Brain microvascular endothelial cell (primary cell): ENCODE measurements around the gene PRSS22.

ENCODE experiments used
- DNase-seq: peaks from one replicate; pipeline ENCODE4 v3.0.0-alpha.2; 2020
- H3K27ac ChIP-seq: fragments of 250-450 bp; sonication (Bioruptor Pico); 2 replicates; pipeline ENCODE4 v1.5.1; 2020; ENCODE audit warnings: mild to moderate bottlenecking, moderate library complexity
- H3K27me3 ChIP-seq: fragments of 250-450 bp; sonication (Bioruptor Pico); replicated peaks from 2 replicates; pipeline ENCODE4 v1.5.1; 2020; ENCODE audit warnings: mild to moderate bottlenecking
- H3K36me3 ChIP-seq: fragments of 250-450 bp; sonication (Bioruptor Pico); replicated peaks from 2 replicates; pipeline ENCODE4 v1.5.1; 2020; ENCODE audit warnings: mild to moderate bottlenecking
- H3K4me3 ChIP-seq: 2 replicates; pipeline ENCODE4 v1.5.1; 2011; ENCODE audit warnings: low read depth, mild to moderate bottlenecking, control low read depth, low read length, moderate library complexity
- in situ Hi-C: cut with HindIII; loops from 2 replicates; pipeline ENCODE4 v1.10.0; 2017; ENCODE audit warnings: low sequenced_read_pairs, low pct_ligation_motif_present
- TF ChIP-seq, protein P1 (sequence below): IDR thresholded peaks from 2 replicates; pipeline ENCODE4 v1.5.1; 2011; ENCODE audit warnings: low read depth, mild to moderate bottlenecking, moderate library complexity, low read length, control low read depth, inconsistent platforms; ENCODE audit errors: missing control alignments

PRSS22 gene

DNA sequence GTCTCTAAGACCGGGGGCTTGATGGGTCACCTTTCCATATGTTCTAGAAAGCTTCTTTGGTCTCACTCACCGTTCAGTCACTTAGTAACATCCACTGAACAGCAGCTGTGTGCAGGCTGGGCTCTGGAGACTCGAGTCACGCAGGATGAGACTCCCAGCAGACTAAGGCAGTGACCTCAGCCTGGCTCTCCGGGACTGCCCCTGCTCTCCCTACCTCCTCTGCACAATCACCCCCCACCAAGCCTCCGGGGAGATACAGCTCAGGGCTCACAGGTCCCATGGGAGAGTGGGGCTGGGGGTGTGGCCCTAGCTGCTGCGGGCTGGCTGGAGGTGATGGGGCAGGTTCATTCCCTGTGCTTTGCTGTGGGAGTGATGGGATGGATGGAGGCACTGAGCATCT, 39.1 kb upstream of the PRSS22 start:
- H3K4me3 ChIP-seq = no peak overlapping the region
- DNase-seq = peak; percentile 63
- TF ChIP-seq, protein P1, sequence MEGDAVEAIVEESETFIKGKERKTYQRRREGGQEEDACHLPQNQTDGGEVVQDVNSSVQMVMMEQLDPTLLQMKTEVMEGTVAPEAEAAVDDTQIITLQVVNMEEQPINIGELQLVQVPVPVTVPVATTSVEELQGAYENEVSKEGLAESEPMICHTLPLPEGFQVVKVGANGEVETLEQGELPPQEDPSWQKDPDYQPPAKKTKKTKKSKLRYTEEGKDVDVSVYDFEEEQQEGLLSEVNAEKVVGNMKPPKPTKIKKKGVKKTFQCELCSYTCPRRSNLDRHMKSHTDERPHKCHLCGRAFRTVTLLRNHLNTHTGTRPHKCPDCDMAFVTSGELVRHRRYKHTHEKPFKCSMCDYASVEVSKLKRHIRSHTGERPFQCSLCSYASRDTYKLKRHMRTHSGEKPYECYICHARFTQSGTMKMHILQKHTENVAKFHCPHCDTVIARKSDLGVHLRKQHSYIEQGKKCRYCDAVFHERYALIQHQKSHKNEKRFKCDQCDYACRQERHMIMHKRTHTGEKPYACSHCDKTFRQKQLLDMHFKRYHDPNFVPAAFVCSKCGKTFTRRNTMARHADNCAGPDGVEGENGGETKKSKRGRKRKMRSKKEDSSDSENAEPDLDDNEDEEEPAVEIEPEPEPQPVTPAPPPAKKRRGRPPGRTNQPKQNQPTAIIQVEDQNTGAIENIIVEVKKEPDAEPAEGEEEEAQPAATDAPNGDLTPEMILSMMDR = no peak
- in situ Hi-C loops = no loop called here
- peaks cover 8% of the 10 kb centered on the region for H3K36me3 ChIP-seq
- H3K27me3 ChIP-seq = no peaks in the 10 kb centered on the region
- no peak overlapping the region for H3K27ac ChIP-seq

DNA sequence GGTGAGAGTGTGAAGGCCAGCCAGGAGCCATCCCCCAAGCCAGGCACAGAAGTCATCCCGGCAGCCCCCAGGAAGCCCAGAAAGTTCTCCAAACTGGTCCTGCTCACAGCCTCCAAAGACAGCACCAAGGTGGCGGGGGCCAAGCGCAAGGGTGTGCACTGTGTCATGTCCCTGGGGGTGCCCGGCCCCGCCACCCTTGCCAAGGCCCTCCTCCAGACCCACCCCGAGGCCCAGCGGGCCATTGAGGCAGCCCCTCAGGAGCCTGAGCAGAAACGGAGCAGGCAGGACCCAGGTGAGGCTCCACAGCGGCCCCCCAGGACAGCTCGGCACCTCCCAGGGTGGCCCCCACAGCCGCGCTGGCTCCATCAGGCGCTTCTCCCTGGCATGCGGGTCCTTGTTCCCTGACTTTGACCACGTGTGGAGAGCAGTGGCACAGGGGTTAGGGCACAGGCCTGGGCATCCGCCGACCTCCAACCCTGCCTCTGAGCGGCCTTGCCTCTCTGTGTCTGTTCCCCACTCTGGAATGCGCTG, 38.6 kb upstream of the PRSS22 start:
- TF ChIP-seq, protein P1 = no peak
- Histone ChIP-seq H3K27me3 (no peaks in the 10 kb centered on the region), H3K27ac (no peak overlapping the region), H3K36me3 (peaks cover 8% of the 10 kb centered on the region), H3K4me3 (no peak overlapping the region)
- in situ Hi-C loops = no loop called here
- no peak for DNase-seq

DNA sequence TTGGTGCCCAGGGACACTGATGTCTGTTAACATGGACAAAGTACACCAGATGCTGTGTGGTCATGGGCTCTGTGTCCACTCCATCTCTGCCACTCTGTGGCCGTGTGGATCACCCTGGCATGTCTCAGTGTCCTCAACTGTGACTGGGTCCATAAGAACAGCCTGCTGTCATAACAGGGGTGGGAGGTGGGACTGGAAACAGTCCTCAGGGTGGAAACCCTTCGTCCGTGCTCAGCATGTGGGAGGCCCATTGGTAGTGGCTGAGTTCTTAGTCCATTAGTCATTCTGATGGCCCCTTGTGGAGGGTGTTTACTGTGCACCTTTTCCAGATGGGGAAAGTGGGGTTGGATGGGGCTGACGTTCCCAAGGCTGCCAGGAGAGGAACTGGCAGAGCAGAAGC, 37.8 kb upstream of the PRSS22 start:
- no peak for DNase-seq
- TF ChIP-seq, protein P1 = no peak
- no peak overlapping the region for H3K4me3 ChIP-seq
- no peak overlapping the region for H3K27ac ChIP-seq
- H3K27me3 ChIP-seq = no peaks in the 10 kb centered on the region
- peaks cover 8% of the 10 kb centered on the region for H3K36me3 ChIP-seq
- in situ Hi-C loops = no loop called here

DNA sequence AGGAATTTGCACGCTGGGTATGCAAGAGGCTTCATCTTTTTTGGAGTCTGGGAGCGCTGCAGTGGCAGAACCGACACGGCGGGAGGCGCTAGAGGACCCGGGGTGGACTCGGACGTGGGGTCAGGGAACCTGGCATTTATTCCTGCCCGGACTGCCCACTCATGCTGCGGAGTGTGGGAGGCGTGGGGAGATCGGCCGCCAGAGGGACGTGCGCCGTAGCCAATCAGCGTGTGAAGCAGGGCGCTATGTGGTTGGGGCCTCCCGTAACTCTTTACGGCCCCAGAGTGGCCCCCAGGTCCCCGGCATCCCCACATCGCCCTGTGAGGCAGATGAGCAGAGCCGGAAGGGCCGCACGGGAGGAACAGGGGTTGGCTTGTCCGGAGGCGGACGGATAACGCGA, 36.3 kb upstream of the PRSS22 start:
- H3K4me3 ChIP-seq = no peak overlapping the region
- H3K36me3 ChIP-seq = peaks cover 8% of the 10 kb centered on the region
- in situ Hi-C loops = no loop called here

DNA sequence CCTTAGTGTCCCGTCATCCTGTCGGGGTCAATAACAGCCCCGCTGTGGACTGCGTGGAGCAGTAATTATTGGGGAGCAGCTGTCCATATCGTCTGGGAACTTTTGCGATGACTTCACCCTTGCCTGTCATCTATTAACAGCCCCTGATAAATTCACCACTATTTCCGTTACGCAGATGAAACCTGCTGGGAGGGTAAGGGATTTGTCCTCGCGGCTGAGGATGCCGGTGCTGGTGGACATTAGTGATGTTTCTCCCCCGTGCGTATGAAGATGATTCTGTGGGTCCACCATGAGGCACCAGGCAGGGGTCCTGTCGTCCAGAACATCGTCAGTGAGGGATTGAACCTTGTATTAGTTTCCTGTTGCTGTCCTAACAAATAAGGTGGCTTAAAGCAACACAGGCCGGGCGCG, 26.1 kb upstream of the PRSS22 start:
- H3K27ac ChIP-seq = peak overlapping the region; percentile 89
- in situ Hi-C loops = no loop called here
- H3K27me3 ChIP-seq = no peaks in the 10 kb centered on the region
- DNase-seq = no peak
- H3K4me3 ChIP-seq = peak overlapping the region; percentile 84
- no peaks in the 10 kb centered on the region for H3K36me3 ChIP-seq
- TF ChIP-seq, protein P1 = no peak

More for the DNA sequence above, 36.3 kb upstream of the PRSS22 start:
- TF ChIP-seq, protein P1 = no peak
- no peak for DNase-seq
- H3K27ac ChIP-seq = no peak overlapping the region
- no peaks in the 10 kb centered on the region for H3K27me3 ChIP-seq

DNA sequence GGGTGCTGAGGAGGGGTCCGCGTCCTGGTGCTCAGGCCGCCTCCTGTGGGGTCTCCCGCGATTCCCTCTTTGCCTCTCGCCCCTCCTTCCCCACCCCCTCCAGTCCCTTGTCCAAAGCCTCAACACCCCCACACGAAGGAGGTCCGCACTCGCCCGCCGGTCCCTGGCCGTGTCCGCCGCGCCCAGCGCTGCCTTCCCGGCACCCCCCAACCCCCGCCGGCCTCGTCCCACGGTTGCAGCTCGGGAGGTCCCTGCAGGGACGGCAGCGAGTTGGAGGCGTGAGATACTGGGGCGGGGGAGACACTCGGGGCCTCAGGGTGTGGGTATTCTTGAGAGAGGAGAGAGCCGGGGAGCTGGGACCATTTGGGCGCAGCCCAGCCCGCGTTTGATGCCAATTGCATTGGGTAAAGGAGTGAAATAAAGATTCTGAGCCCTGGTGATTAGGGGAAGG, 25.5 kb upstream of the PRSS22 start:
- H3K4me3 ChIP-seq = peak overlapping the region; percentile 84
- peak overlapping the region; percentile 89 for H3K27ac ChIP-seq
- no peak for DNase-seq
- TF ChIP-seq, protein P1 = no peak
- no peaks in the 10 kb centered on the region for H3K36me3 ChIP-seq
- no peaks in the 10 kb centered on the region for H3K27me3 ChIP-seq
- in situ Hi-C loops = no loop called here
